ENCODE measurements around the gene DIPK1B.

DNA sequence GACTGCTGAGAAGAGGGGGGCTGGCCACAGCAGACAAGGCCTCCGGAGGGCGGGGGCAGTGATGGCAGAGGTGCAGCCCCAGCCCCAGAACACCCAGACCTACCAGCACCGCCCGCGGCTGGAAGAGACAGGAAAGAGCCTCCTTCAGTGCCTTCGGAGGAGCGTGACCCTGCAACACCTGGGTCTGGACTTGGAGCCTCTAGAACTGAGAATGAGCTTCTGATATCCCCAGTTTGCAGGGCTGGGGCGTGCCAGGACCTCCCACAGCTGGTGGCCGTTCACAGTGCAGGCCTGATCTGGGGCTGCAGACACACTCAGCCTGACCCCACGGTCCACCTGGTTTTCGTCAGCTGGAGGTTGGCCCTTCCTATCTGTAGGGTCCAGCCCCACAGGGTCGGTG, 21.2 kb downstream of the DIPK1B start:
- TF ChIP-seq CTCF (IDR thresholded peaks at IDR 0.05; ENCODE audit: insufficient read depth, low read depth, low read length) (no peak), EZH2 (IDR thresholded peaks at IDR 0.05; ENCODE audit: insufficient read depth, low read length) (no peak)

All from astrocyte (in vitro differentiated cells and primary cell).